ENCODE results near the gene ABCG8.

Gene ABCG8

GRCh38 chr2:43840965-43841364 lies 2.2 kb downstream of the ABCG8 start:
- Histone ChIP-seq H3K27me3 (ENCODE audit: control insufficient read depth in 5 of 5, insufficient read depth in 4 of 5, low read length in 5 of 5) (no peaks in the 10 kb centered on the region), H3K9me3 (ENCODE audit: control insufficient read depth in 5 of 5, low read length in 5 of 5) (no peaks in the 10 kb centered on the region), H3K4me3 (ENCODE audit: low read depth in 1 of 5, low read length in 5 of 5) (no peak overlapping the region), H3K36me3 (ENCODE audit: control insufficient read depth in 5 of 5, insufficient read depth in 5 of 5, low read length in 5 of 5) (no peaks in the 10 kb centered on the region), H3K9ac (ENCODE audit: low read length in 5 of 5) (no peak overlapping the region), H3K4me1 (ENCODE audit: control insufficient read depth in 5 of 5, insufficient read depth in 5 of 5, low read length in 5 of 5) (peaks cover 0 to 11% (median 7%) of the 10 kb centered on the region in 5 donors), H3K27ac (ENCODE audit: low read depth, low read length) (no peak overlapping the region)

DNA sequence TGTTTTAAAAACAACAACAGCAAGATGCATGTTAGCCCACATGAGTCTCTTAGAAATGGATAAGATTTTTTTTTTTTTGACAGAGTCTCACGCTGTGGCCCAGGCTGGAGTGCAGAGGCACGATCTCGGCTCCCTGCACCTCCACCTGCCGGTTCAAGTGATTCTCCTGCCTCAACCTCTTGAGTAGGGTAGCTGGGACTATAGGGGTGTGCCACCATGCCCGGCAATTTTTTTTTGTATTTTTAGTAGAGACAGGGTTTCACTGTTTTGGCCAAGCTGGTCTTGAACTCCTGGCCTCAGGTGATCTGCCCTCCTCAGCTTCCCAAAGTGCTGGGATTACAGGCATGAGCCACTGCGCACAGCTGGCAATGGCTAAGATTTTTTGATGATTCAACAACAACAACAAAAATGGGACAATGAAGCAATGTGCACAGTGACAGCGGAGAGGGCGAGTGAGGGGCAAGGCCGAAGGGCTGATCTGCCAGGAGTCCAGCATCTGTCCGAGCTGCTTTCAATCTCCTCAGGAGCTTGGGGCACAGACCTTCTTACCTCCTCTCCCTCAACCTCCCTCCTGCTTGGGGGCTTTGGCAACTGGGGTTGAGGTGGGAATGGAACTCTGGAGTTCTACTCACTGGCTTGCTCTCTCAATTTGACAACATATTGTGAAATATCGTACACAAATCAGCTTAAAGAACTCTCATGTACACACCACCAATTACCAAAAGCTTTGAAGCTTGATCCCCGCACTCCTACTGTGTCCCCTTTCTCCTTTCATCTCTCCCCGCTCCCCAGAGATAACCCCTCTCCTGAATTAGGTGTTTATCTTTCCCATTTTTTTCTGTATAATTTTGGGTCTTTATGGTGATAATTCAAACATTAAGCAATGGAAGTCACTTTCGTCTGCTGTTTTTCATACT lies 3.4 kb downstream of the ABCG8 start:
- H3K27ac ChIP-seq (ENCODE audit: low read depth, low read length): no peak overlapping the region
- no peak overlapping the region for H3K9ac ChIP-seq (ENCODE audit: low read length in 5 of 5)
- H3K9me3 ChIP-seq (ENCODE audit: control insufficient read depth in 5 of 5, low read length in 5 of 5): no peaks in the 10 kb centered on the region
- no peaks in the 10 kb centered on the region for H3K27me3 ChIP-seq (ENCODE audit: control insufficient read depth in 5 of 5, insufficient read depth in 4 of 5, low read length in 5 of 5)
- H3K4me1 ChIP-seq (ENCODE audit: control insufficient read depth in 5 of 5, insufficient read depth in 5 of 5, low read length in 5 of 5): peaks cover 0 to 11% (median 7%) of the 10 kb centered on the region in 5 donors
- H3K4me3 ChIP-seq (ENCODE audit: low read depth in 1 of 5, low read length in 5 of 5): no peak overlapping the region
- H3K36me3 ChIP-seq (ENCODE audit: control insufficient read depth in 5 of 5, insufficient read depth in 5 of 5, low read length in 5 of 5): no peaks in the 10 kb centered on the region

DNA sequence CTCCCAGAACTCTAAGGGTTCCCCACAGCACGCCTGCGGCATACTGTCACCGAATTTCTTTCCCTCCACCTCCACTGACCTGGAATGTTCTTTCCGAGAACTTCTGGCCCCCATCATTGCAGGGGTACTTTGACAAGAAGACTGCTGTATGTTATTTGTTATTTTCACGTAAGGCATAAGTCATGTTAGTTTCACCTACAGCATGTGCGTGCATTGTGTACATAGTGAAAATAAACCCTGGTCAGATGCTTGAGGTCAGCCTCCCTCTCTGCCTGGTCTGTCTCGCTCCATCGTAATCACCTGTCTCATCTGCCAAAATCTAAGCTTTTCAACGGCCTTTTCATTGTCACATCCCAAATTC lies 4.1 kb downstream of the ABCG8 start:
- H3K27ac ChIP-seq (ENCODE audit: low read depth, low read length): no peak overlapping the region
- no peaks in the 10 kb centered on the region for H3K9me3 ChIP-seq (ENCODE audit: control insufficient read depth in 5 of 5, low read length in 5 of 5)
- no peak overlapping the region for H3K9ac ChIP-seq (ENCODE audit: low read length in 5 of 5)
- H3K36me3 ChIP-seq (ENCODE audit: control insufficient read depth in 5 of 5, insufficient read depth in 5 of 5, low read length in 5 of 5): no peaks in the 10 kb centered on the region
- no peak overlapping the region for H3K4me3 ChIP-seq (ENCODE audit: low read depth in 1 of 5, low read length in 5 of 5)
- no peaks in the 10 kb centered on the region for H3K27me3 ChIP-seq (ENCODE audit: control insufficient read depth in 5 of 5, insufficient read depth in 4 of 5, low read length in 5 of 5)
- peaks cover 0 to 11% (median 7%) of the 10 kb centered on the region in 5 donors for H3K4me1 ChIP-seq (ENCODE audit: control insufficient read depth in 5 of 5, insufficient read depth in 5 of 5, low read length in 5 of 5)

DNA sequence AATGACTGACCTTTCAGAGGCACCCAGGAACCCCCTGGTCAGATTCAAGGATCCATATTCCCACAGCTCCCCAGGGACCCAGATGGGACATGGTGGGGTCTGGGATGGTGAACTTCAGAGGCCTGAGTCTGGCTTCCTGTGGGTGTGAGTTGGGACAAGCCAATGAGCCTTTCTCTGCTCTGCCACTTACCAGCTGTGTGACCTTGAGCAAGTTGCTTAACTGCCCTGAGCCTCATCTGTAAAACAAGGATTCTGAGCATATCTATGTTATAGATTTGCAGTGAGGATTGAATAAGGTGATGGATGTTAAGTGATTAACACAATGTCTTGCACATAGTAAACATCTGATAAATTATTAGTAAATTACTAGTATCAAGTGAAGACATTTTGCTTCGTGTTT lies 6.4 kb downstream of the ABCG8 start:
- H3K4me3 ChIP-seq (ENCODE audit: low read depth in 1 of 5, low read length in 5 of 5): no peak overlapping the region
- no peak overlapping the region for H3K9ac ChIP-seq (ENCODE audit: low read length in 5 of 5)
- H3K27me3 ChIP-seq (ENCODE audit: control insufficient read depth in 5 of 5, insufficient read depth in 4 of 5, low read length in 5 of 5): no peaks in the 10 kb centered on the region
- no peaks in the 10 kb centered on the region for H3K9me3 ChIP-seq (ENCODE audit: control insufficient read depth in 5 of 5, low read length in 5 of 5)
- no peak overlapping the region for H3K27ac ChIP-seq (ENCODE audit: low read depth, low read length)
- H3K36me3 ChIP-seq (ENCODE audit: control insufficient read depth in 5 of 5, insufficient read depth in 5 of 5, low read length in 5 of 5): no peaks in the 10 kb centered on the region
- H3K4me1 ChIP-seq (ENCODE audit: control insufficient read depth in 5 of 5, insufficient read depth in 5 of 5, low read length in 5 of 5): peaks cover 0 to 11% (median 7%) of the 10 kb centered on the region in 5 donors

DNA sequence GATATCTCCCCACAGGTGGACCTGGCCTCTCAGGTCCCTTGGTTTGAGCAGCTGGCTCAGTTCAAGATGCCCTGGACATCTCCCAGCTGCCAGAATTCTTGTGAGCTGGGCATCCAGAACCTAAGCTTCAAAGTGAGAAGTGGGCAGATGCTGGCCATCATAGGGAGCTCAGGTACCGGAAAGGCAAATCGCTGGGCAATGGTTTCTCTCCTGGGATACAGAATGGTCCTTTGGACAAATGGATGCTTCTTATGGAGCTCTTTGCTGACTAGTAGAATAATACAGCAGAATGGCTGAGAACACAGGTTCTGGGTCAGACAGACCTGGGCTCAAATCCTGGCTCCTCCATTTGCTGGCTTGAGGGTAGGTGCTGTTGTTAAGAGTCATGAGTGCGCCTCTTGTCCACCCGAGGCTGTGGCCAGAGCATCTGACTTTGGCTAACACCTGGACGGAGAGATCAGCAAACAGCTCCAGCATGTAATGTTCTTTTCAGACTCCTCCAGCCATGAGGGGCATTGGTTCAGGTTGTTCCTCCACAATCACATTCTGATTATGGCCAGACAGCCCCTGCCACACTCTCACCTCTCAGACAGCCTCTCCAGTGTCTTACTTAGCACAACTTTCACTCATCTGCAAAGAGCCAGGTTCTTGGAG lies 7.5 kb downstream of the ABCG8 start:
- H3K27ac ChIP-seq (ENCODE audit: low read depth, low read length): no peak overlapping the region
- no peaks in the 10 kb centered on the region for H3K9me3 ChIP-seq (ENCODE audit: control insufficient read depth in 5 of 5, low read length in 5 of 5)

DNA sequence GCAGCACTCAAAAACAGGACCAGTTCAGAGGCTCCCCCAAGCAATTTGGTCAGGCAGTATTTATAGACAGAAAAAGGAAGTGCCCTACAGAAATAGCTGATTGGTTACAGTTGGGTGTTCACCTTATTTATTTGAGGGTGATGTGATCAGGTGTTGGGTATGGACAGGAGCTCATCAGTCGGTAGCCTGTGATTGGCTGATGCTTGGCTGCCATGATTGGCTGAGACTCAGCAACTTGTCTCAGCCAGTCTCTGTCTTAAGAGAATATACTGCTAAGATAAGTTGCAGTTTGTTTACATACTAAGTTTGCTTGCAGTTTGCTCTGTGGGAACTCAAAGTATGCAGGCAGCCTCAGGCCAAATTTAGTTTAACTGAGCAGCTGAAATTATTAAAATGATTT lies 9.4 kb downstream of the ABCG8 start:
- H3K4me1 ChIP-seq (ENCODE audit: control insufficient read depth in 5 of 5, insufficient read depth in 5 of 5, low read length in 5 of 5): no peaks in the 10 kb centered on the region
- no peaks in the 10 kb centered on the region for H3K9me3 ChIP-seq (ENCODE audit: control insufficient read depth in 5 of 5, low read length in 5 of 5)
- no peak overlapping the region for H3K4me3 ChIP-seq (ENCODE audit: low read depth in 1 of 5, low read length in 5 of 5)
- peaks cover 0 to 6% (median 0%) of the 10 kb centered on the region in 5 donors for H3K27me3 ChIP-seq (ENCODE audit: control insufficient read depth in 5 of 5, insufficient read depth in 4 of 5, low read length in 5 of 5)
- no peak overlapping the region for H3K27ac ChIP-seq (ENCODE audit: low read depth, low read length)
- no peaks in the 10 kb centered on the region for H3K36me3 ChIP-seq (ENCODE audit: control insufficient read depth in 5 of 5, insufficient read depth in 5 of 5, low read length in 5 of 5)
- no peak overlapping the region for H3K9ac ChIP-seq (ENCODE audit: low read length in 5 of 5)

More for the DNA sequence above, 7.5 kb downstream of the ABCG8 start:
- peaks cover 0 to 5% (median 4%) of the 10 kb centered on the region in 5 donors for H3K4me1 ChIP-seq (ENCODE audit: control insufficient read depth in 5 of 5, insufficient read depth in 5 of 5, low read length in 5 of 5)
- H3K27me3 ChIP-seq (ENCODE audit: control insufficient read depth in 5 of 5, insufficient read depth in 4 of 5, low read length in 5 of 5): no peaks in the 10 kb centered on the region
- no peak overlapping the region for H3K4me3 ChIP-seq (ENCODE audit: low read depth in 1 of 5, low read length in 5 of 5)
- H3K9ac ChIP-seq (ENCODE audit: low read length in 5 of 5): no peak overlapping the region
- H3K36me3 ChIP-seq (ENCODE audit: control insufficient read depth in 5 of 5, insufficient read depth in 5 of 5, low read length in 5 of 5): no peaks in the 10 kb centered on the region

DNA sequence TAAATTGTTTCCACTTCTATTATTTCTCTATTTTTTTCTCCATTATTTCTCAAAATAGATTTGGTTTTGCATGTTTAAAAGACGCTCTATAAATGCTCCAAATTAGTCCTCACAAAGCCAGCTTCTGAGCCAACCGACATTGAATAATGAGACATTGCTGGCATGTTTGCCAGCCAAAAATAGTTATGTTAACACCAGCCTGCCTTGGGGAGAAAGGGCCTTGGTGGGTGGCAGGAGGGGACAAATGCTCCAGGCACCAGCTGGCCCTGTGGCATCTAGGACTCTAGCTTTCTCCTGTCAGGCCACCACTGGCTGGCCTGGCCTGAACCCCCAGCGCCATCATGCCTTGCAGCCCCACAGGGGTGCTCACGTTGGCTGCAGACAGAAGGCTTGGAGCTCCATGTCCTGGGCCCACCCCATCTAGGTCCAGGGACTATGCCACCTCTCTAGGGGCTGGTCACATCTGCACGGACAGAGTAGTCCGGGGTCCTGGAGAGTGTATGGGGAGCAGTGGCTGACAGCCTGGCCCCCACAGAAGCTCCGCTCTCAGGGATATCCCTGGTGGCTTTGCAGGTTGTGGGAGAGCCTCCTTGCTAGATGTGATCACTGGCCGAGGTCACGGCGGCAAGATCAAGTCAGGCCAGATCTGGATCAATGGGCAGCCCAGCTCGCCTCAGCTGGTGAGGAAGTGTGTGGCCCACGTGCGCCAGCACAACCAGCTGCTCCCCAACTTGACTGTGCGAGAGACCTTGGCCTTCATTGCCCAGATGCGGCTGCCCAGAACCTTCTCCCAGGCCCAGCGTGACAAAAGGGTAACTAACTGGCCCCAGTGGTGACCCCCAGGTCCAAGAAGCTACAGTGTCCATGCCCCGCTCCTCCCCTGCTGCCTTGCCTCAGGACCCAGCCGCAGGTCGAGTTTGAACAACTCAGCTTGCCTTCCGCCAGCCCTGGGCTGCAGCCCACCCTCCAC lies 12.5 kb downstream of the ABCG8 start:
- Histone ChIP-seq H3K36me3 (ENCODE audit: control insufficient read depth in 5 of 5, insufficient read depth in 5 of 5, low read length in 5 of 5) (no peaks in the 10 kb centered on the region), H3K27ac (ENCODE audit: low read depth, low read length) (no peak overlapping the region), H3K4me1 (ENCODE audit: control insufficient read depth in 5 of 5, insufficient read depth in 5 of 5, low read length in 5 of 5) (peaks cover 0 to 3% (median 0%) of the 10 kb centered on the region in 5 donors), H3K9ac (ENCODE audit: low read length in 5 of 5) (no peak overlapping the region), H3K27me3 (ENCODE audit: control insufficient read depth in 5 of 5, insufficient read depth in 4 of 5, low read length in 5 of 5) (peaks cover 0 to 13% (median 10%) of the 10 kb centered on the region in 5 donors), H3K9me3 (ENCODE audit: control insufficient read depth in 5 of 5, low read length in 5 of 5) (no peaks in the 10 kb centered on the region), H3K4me3 (ENCODE audit: low read depth in 1 of 5, low read length in 5 of 5) (no peak overlapping the region)

DNA sequence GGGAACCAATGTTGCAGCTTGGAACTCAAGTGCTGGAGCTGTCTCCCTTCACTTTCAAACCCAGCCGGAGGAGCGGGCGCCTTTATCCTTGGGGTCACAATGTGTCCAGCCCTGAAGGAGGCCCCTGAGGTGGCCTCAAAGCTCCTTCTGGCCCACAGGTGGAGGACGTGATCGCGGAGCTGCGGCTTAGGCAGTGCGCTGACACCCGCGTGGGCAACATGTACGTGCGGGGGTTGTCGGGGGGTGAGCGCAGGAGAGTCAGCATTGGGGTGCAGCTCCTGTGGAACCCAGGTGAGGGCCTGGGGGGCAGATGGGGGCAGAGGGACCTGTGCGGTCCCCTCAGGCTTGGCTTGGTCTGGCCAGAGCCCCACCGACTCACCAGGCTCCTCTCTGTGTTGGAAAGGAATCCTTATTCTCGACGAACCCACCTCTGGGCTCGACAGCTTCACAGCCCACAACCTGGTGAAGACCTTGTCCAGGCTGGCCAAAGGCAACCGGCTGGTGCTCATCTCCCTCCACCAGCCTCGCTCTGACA lies 13.5 kb downstream of the ABCG8 start:
- no peaks in the 10 kb centered on the region for H3K9me3 ChIP-seq (ENCODE audit: control insufficient read depth in 5 of 5, low read length in 5 of 5)
- H3K36me3 ChIP-seq (ENCODE audit: control insufficient read depth in 5 of 5, insufficient read depth in 5 of 5, low read length in 5 of 5): no peaks in the 10 kb centered on the region
- peaks cover 0 to 13% (median 10%) of the 10 kb centered on the region in 5 donors for H3K27me3 ChIP-seq (ENCODE audit: control insufficient read depth in 5 of 5, insufficient read depth in 4 of 5, low read length in 5 of 5)
- peaks cover 0 to 3% (median 0%) of the 10 kb centered on the region in 5 donors for H3K4me1 ChIP-seq (ENCODE audit: control insufficient read depth in 5 of 5, insufficient read depth in 5 of 5, low read length in 5 of 5)
- H3K9ac ChIP-seq (ENCODE audit: low read length in 5 of 5): no peak overlapping the region
- no peak overlapping the region for H3K27ac ChIP-seq (ENCODE audit: low read depth, low read length)
- no peak overlapping the region for H3K4me3 ChIP-seq (ENCODE audit: low read depth in 1 of 5, low read length in 5 of 5)

GRCh38 chr2:43853141-43854081 lies 14.6 kb downstream of the ABCG8 start:
- Histone ChIP-seq H3K9ac (ENCODE audit: low read length in 5 of 5) (no peak overlapping the region), H3K4me3 (ENCODE audit: low read depth in 1 of 5, low read length in 5 of 5) (no peak overlapping the region), H3K27ac (ENCODE audit: low read depth, low read length) (no peak overlapping the region), H3K9me3 (ENCODE audit: control insufficient read depth in 5 of 5, low read length in 5 of 5) (no peaks in the 10 kb centered on the region), H3K4me1 (ENCODE audit: control insufficient read depth in 5 of 5, insufficient read depth in 5 of 5, low read length in 5 of 5) (peaks cover 0 to 3% (median 0%) of the 10 kb centered on the region in 5 donors), H3K27me3 (ENCODE audit: control insufficient read depth in 5 of 5, insufficient read depth in 4 of 5, low read length in 5 of 5) (peaks cover 0 to 13% (median 10%) of the 10 kb centered on the region in 5 donors), H3K36me3 (ENCODE audit: control insufficient read depth in 5 of 5, insufficient read depth in 5 of 5, low read length in 5 of 5) (no peaks in the 10 kb centered on the region)

Data from subcutaneous abdominal adipose tissue (tissue), 5 donors.